SU-DHL-6 (cell line): ENCODE measurements around the gene NAXE.

Source experiments
- H2AFZ ChIP-seq: fragments of 200-600 bp; sonication (generic); 2 replicates; pipeline ENCODE4 v1.6.1; 2014; ENCODE audit warnings: low read depth, mild to moderate bottlenecking, moderate library complexity, mixed read lengths, antibody characterized with exemption, low read length; ENCODE audit not compliant: severe bottlenecking
- H3F3A ChIP-seq: fragments of 200-600 bp; shearing (Covaris generic); 2 replicates; pipeline ENCODE4 v1.6.0; 2016; ENCODE audit warnings: antibody characterized with exemption, mild to moderate bottlenecking; ENCODE audit not compliant: insufficient read depth
- H3K27ac ChIP-seq: fragments of 200-600 bp; sonication (generic); 2 replicates; pipeline ENCODE4 v1.5.1; 2016; ENCODE audit warnings: low read depth, mild to moderate bottlenecking, low read length, moderate library complexity, mixed read lengths
- H3K27me3 ChIP-seq: fragments of 200-600 bp; sonication (generic), shearing (Covaris generic); 2 replicates; pipeline ENCODE4 v1.6.0; 2014; ENCODE audit warnings: mild to moderate bottlenecking, low read length
- H3K36me3 ChIP-seq: fragments of 200-600 bp; sonication (generic); 2 replicates; pipeline ENCODE4 v1.6.1; 2014; ENCODE audit warnings: mild to moderate bottlenecking, low read length, mixed read lengths
- H3K4me2 ChIP-seq: fragments of 300-600, 200-600 bp; shearing (Covaris generic), sonication (generic); 2 replicates; pipeline ENCODE4 v1.6.0; 2014; ENCODE audit warnings: low read length, low read depth, mild to moderate bottlenecking; ENCODE audit not compliant: poor library complexity, severe bottlenecking
- H3K4me3 ChIP-seq: fragments of 200-600 bp; sonication (generic); 2 replicates; pipeline ENCODE4 v1.5.1; 2014; ENCODE audit warnings: antibody characterized with exemption, low read length, mild to moderate bottlenecking, mixed read lengths; ENCODE audit not compliant: insufficient read depth, poor library complexity, severe bottlenecking
- H3K79me2 ChIP-seq: fragments of 200-600 bp; sonication (generic); 2 replicates; pipeline ENCODE4 v1.6.1; 2014; ENCODE audit warnings: mild to moderate bottlenecking, low read length, moderate library complexity; ENCODE audit not compliant: insufficient read depth
- H3K9ac ChIP-seq: fragments of 200-600 bp; sonication (generic); 2 replicates; pipeline ENCODE4 v1.7.0; 2014; ENCODE audit warnings: mild to moderate bottlenecking, low read length
- H3K9me2 ChIP-seq: fragments of 200-600 bp; sonication (generic); replicated peaks from 2 replicates; pipeline ENCODE4 v1.6.1; 2014; ENCODE audit warnings: low read length; ENCODE audit not compliant: insufficient read depth
- H3K9me3 ChIP-seq: fragments of 200-600 bp; sonication (generic); 2 replicates; pipeline ENCODE4 v1.6.1; 2014; ENCODE audit warnings: low read length, mixed read lengths; ENCODE audit not compliant: insufficient read depth
- H4K20me1 ChIP-seq: fragments of 200-600 bp; sonication (generic); 2 replicates; pipeline ENCODE4 v1.6.1; 2014; ENCODE audit warnings: low read depth, mild to moderate bottlenecking, antibody characterized with exemption, low read length, moderate library complexity, mixed read lengths
- EZH2phosphoT487 ChIP-seq: fragments of 200-600 bp; sonication (generic), shearing (Covaris generic); conservative IDR thresholded peaks from 2 replicates; pipeline ENCODE4 v1.6.1; 2018; ENCODE audit warnings: mild to moderate bottlenecking, antibody characterized with exemption, low read length, moderate library complexity, mixed read lengths
- TF ChIP-seq, protein P1 (sequence below): fragments of 200-600 bp; sonication (generic); IDR thresholded peaks from one replicate; pipeline ENCODE4 v1.5.1; 2017; ENCODE audit warnings: antibody characterized with exemption, mild to moderate bottlenecking, low read length, moderate library complexity; ENCODE audit not compliant: insufficient read depth, poor library complexity, severe bottlenecking

The NAXE gene

GRCh38 chr1:156571919-156572662, 19.5 kb upstream of the NAXE start, which contains the start of gene IQGAP3:
Gene IQGAP3 (minus strand): TSS chr1:156572565. CDS start chr1:156572529, 36 bp downstream.
- H3F3A ChIP-seq, result no peaks in the 10 kb centered on the region
- H2AFZ ChIP-seq, result peak within 1 kb of the TSS; percentile 81
- H4K20me1 ChIP-seq, result no peaks in the 10 kb centered on the region
- H3K9me3 ChIP-seq, result no peaks in the 10 kb centered on the region
- peak within 1 kb of the TSS; percentile 67 for H3K9ac ChIP-seq
- H3K36me3 ChIP-seq, result no peaks in the 10 kb centered on the region
- peak within 1 kb of the TSS; percentile 55 for H3K4me3 ChIP-seq
- TF ChIP-seq EZH2phosphoT487, result no peak
- TF ChIP-seq, protein P1, sequence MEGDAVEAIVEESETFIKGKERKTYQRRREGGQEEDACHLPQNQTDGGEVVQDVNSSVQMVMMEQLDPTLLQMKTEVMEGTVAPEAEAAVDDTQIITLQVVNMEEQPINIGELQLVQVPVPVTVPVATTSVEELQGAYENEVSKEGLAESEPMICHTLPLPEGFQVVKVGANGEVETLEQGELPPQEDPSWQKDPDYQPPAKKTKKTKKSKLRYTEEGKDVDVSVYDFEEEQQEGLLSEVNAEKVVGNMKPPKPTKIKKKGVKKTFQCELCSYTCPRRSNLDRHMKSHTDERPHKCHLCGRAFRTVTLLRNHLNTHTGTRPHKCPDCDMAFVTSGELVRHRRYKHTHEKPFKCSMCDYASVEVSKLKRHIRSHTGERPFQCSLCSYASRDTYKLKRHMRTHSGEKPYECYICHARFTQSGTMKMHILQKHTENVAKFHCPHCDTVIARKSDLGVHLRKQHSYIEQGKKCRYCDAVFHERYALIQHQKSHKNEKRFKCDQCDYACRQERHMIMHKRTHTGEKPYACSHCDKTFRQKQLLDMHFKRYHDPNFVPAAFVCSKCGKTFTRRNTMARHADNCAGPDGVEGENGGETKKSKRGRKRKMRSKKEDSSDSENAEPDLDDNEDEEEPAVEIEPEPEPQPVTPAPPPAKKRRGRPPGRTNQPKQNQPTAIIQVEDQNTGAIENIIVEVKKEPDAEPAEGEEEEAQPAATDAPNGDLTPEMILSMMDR, result no peak
- peak within 1 kb of the TSS; percentile 70 for H3K4me2 ChIP-seq
- H3K27me3 ChIP-seq, result no peaks in the 10 kb centered on the region
- H3K79me2 ChIP-seq, result no peaks in the 10 kb centered on the region
- H3K9me2 ChIP-seq, result no peaks in the 10 kb centered on the region
- H3K27ac ChIP-seq, result no peak within 1 kb of the TSS

- peak overlapping the region; percentile 81 for H2AFZ ChIP-seq
- no peak overlapping the region for H3K27ac ChIP-seq
- peak overlapping the region; percentile 55 for H3K4me3 ChIP-seq
- H3K27me3 ChIP-seq, result no peaks in the 10 kb centered on the region
- peak overlapping the region; percentile 67 for H3K9ac ChIP-seq
- no peaks in the 10 kb centered on the region for H4K20me1 ChIP-seq
- H3K36me3 ChIP-seq, result no peaks in the 10 kb centered on the region
- H3F3A ChIP-seq, result no peaks in the 10 kb centered on the region
- no peaks in the 10 kb centered on the region for H3K9me2 ChIP-seq
- no peaks in the 10 kb centered on the region for H3K9me3 ChIP-seq
- no peaks in the 10 kb centered on the region for H3K79me2 ChIP-seq
- peak overlapping the region; percentile 70 for H3K4me2 ChIP-seq
- TF ChIP-seq EZH2phosphoT487, result no peak
Measured at GRCh38 chr1:156572663-156573018, 18.9 kb upstream of the NAXE start.

- Histone ChIP-seq H3K9me2 (no peaks in the 10 kb centered on the region), H3K4me2 (no peak overlapping the region), H3K36me3 (no peaks in the 10 kb centered on the region), H3K9ac (no peak overlapping the region), H3K9me3 (no peaks in the 10 kb centered on the region), H3K27me3 (no peaks in the 10 kb centered on the region), H2AFZ (no peak overlapping the region), H3K79me2 (no peaks in the 10 kb centered on the region), H3K4me3 (no peak overlapping the region), H3F3A (no peaks in the 10 kb centered on the region), H3K27ac (no peak overlapping the region), H4K20me1 (no peaks in the 10 kb centered on the region)
- TF ChIP-seq, protein P1, result no peak
- TF ChIP-seq EZH2phosphoT487, result no peak
Measured at GRCh38 chr1:156574039-156574633, 17.4 kb upstream of the NAXE start.

DNA sequence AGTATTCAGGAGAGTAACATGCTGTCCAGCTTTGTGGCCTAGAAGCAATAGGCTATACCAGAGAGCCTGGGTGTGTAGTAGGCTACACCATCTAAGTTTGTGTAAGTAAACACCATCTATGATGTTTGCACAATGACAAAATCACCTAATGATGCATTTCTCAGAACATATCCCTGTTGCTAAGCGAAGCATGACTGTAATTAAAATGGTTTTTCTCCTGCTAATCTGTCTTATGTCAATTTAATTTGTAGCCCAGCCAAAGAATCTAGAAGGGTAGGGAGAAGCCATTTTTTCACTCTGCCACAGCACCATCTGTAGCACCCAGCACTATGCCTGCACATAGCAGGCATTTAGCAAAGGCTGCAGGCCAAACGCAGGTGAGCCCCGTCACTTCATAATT, 14.0 kb upstream of the NAXE start:
- no peak overlapping the region for H3K9ac ChIP-seq
- no peak overlapping the region for H2AFZ ChIP-seq
- no peaks in the 10 kb centered on the region for H3K27me3 ChIP-seq
- no peaks in the 10 kb centered on the region for H3F3A ChIP-seq
- no peaks in the 10 kb centered on the region for H3K79me2 ChIP-seq
- H3K4me3 ChIP-seq, result no peak overlapping the region
- no peaks in the 10 kb centered on the region for H3K9me2 ChIP-seq
- H3K9me3 ChIP-seq, result no peaks in the 10 kb centered on the region
- H3K36me3 ChIP-seq, result no peaks in the 10 kb centered on the region
- TF ChIP-seq, protein P1, result no peak
- no peak for TF ChIP-seq EZH2phosphoT487
- no peak overlapping the region for H3K4me2 ChIP-seq
- H3K27ac ChIP-seq, result no peak overlapping the region
- no peaks in the 10 kb centered on the region for H4K20me1 ChIP-seq
